ENCODE measurements around the gene SMIM13.

Gene SMIM13

DNA sequence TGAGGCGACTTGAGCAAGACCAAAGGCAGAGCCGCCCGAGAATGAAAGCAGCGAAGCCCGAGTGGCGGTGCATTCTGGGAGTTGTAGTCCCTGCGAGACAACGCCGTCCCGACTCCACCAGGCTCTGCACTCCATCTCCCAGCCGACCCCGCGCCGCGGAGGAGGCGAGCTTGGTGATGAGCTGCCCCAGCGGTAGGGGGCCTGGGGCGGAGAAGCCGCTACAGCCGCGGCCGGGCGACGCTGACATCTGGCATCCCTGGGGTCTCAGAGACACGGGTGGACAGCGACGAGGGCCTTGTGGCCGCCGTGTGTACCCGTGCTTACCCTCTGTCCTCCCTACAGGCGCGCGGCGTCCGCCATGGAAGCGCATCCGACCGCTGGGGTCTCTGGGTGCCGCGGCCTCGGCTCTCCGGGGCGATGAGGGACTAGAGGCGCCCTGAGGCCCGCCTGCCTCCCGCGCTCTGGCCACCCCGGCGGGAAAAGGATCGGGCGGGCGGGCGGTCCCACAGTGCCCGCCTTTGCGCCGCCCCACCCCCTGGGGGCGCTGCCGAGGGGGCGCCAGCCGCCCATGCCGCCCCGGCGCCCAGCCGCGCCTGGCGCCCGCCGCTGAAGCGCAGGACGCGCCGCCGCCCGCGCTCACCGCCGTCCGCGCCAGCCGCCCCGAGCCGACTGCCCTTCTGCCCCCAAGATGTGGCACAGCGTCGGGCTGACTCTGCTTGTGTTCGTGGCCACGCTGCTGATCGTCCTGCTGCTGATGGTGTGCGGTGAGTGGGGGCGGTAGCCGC is at the start of gene SMIM13:
Gene SMIM13 (plus strand): TSS at position 209 of the 785 bp plus-strand sequence. CDS start 480 bp downstream, at position 689.
- peak; percentile 90 for DNase-seq

DNA sequence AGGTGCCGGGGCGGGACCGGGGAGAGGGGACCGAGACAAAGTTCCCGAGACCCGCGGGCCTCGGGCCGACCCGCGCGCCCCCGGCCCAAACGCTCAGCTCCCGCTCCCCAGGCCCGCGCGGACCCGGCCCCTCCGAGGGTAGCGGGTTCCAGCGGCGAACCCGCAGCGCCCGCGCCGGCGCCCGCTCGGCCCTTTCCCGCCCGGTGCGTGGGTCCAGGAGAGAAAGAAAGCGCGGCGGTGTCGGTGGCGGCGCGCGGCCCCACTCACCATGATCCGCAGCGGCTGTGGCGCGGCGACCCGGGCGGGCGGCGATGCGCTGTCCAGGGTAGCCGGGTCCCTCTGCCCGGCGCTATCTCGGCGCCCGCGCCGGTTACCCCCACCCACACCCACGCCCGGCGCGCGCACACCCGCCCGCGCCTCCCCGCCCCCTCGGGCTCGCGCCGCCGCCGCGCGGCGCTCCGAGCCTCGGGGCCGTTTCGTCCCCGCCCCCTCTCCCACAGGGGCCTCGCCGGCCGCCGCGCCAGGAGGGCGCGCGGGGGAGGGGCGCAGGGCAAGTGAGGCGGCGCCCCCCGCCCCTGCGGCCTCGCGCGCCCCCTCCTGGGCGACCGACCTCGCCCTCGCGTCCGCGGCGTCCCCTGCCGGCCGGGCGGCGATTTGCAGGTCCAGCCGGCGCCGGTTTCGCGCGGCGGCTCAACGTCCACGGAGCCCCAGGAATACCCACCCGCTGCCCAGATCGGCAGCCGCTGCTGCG is 49.5 kb upstream of the SMIM13 start, which contains the start of gene ELOVL2:
Gene ELOVL2 (minus strand): TSS at position 345 of the 751 bp plus-strand sequence. CDS start 75 bp downstream, at position 270.
- DNase-seq: no peak

DNA sequence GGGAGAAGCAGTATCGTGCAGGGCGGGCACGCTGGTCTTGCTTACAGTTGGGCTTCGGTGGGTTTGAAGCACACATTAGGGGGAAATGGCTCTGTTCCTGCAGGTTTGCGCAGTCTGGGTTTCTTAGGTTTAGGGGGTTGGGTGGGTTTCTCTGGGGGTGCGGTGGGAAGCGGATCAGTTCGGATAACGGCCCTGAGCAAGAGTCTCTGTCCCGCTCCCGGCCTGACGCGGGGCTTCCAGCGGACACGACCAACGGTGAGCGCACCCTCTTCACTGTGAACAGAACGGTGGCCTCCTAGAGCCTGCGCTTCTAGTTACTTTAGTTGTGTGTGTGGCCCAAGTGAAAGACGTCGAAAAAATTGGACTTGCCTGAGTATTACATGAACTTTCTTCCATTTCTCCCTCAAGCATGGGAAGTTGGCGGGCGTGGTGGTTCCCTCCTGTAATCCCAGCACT is 48.9 kb upstream of the SMIM13 start:
- DNase-seq: no peak

DNA sequence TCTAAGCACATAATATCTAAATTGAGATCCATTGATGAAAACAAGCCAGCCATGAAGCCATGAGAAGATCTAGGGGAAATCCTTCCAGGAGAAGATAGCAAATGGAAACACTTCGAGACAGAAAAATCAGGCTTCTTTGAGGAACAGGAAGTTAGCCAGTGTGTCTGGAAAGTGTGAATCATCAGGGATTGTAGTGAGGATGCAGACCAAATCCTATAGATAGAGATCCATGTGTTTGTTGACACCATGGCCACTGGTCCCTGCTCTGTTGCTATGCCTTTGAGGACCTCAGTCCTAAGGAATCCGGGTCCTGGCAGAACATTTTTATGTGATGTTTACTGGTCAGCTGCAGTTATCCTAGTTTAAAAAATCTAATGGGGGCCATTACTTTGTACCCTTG is 42.9 kb upstream of the SMIM13 start:
- no peak for DNase-seq

DNA sequence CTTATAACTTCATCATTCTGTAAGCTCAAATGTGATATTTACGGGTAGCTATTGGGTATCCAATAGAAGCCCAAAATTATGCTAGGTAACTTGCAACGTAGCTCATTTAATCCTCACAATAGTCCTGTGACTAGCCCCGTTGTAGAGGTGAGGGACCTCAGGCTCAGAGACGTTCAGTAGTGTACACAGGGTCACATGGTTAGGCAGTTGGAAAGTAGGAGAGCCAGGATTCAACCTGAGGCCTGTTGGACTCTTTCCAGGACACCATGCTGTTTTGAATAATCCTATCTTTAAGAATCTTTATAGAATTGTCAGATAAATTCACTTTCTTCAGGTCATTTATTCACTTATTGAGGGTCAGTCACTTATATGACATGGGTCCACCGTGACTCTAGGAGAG is 40.3 kb upstream of the SMIM13 start:
- no peak for DNase-seq

DNA sequence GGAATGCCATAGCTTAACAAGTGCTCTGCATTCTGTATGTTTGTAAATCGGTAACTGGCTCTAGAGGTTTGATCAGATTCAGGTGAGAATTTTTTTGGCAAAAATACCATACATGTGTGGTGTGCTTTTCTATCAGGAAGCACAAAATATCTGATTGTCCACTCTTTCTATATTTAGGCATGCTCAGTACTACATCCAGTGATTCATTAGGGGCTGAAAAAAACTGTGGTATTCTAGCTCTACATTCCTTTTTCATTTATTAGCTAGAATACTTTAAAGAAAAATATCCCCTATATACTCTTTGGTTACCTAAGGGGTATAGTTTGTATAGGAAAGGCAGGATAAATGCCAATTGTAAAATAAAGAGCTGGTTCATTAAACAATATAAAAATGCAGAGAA is 38.9 kb upstream of the SMIM13 start:
- DNase-seq: no peak

DNA sequence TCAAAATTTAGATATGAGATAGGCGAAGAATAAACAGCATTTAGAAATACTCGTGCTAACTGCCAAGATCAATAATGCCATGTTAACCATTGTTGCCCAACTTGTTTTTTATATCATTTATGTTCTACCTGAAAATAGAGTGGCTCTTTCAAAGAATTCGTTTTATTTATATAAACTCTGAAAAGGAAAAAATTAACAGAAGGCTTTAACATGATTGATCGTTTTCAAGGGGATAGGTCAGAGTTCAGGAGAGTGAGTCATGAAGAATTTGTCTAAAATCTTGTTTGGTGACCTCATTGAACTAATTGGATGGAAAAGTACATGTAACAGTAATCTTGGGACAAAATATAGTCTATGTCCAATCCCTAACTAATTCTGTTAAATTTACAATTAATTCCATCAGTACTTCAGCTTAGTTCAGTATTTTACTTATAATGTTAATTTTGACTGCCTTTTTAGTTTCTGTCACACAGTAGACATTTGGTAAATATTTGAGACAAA is 38.5 kb upstream of the SMIM13 start:
- no peak for DNase-seq

DNA sequence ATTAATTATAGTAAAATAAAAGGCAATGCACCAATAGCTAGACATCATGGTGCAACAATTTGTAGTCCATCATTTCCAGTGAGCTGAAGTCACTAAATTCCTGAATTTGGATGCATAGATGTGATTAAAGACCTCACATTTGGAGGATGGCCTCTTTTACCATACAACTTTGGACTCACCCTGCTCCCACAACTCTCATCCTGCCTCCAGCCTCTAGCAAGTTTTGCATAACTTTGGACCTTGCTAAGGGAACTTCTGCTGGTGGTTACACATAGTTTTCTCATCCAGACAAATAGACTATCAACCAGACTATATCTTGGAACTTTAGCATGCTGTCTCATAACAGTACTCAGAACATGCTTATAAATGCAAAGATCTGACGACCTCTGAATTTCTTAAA is 36.8 kb upstream of the SMIM13 start:
- DNase-seq: no peak

DNA sequence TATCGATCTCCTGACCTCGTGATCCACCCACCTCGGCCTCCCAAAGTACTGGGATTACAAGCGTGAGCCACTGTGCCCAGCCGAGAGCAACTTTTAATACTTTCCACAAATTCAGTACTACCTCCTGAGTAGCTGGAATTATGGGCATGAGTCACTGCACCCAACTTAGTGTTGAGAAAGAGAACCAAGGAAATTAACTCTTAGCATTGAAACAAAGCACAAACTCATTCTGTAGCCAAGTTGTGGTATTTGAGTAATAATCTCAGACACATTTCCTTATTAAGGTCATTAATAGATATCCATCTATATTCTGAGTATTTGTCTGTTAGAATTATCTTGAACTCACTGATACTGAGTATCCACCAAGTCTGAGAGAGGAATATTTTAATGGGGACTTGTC is 35.2 kb upstream of the SMIM13 start:
- DNase-seq: no peak

DNA sequence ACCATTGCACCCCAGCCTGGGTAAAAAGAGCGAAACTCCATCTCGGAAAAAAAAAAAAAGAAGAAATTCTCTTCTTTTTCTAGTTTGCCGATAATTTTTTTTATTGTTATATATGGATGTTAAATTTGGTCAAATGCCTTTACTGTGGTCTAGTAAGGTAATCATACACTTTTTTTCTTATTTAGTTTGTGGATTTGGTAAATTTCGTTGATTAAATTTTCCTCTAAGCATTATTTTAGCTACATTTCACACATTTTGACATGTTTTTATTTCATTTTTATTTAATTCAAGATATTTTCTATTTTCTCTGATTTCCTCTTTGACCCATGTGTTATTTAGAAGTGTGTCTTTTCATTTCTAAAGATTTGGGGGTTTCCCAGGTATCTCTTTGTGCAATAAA is 31.6 kb upstream of the SMIM13 start:
- no peak for DNase-seq

DNA sequence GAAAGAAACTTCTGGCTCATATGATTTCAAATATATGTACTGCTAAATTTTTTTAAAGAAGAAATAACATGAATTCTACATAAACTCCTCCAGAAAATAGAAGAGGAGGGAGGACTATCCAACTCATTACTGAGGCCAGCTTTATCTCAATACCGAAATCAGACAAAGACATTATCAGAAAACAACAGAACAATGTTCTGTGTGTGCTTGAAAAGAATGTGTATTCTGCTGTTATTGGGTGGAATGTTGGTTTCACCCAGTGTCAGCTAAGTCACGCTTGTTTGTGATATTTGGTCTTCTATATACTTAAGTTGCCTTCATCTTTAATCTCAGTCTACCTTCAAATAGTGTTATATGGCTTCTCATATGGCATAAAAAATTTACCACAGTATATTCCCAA is 30.9 kb upstream of the SMIM13 start:
- DNase-seq: no peak

DNA sequence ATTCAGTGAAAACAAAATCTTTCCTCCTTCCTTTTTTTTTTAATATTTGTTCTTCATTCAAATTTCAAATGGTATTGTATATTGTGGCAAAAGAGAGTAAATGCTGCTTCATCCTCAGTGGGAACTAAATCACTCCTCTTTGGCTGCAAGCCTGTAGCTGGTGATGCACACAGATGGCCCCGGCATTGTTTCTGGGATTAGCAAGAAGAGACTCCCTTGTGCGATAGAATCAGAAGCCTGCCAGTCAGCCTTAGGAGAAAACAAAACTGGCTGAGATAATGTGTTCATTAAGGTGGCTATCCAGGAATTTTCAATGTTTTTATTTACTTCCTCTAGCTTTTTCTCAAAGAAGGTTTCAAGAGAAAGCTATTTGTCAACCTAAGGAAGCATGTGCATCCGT is 28.8 kb upstream of the SMIM13 start:
- no peak for DNase-seq

DNA sequence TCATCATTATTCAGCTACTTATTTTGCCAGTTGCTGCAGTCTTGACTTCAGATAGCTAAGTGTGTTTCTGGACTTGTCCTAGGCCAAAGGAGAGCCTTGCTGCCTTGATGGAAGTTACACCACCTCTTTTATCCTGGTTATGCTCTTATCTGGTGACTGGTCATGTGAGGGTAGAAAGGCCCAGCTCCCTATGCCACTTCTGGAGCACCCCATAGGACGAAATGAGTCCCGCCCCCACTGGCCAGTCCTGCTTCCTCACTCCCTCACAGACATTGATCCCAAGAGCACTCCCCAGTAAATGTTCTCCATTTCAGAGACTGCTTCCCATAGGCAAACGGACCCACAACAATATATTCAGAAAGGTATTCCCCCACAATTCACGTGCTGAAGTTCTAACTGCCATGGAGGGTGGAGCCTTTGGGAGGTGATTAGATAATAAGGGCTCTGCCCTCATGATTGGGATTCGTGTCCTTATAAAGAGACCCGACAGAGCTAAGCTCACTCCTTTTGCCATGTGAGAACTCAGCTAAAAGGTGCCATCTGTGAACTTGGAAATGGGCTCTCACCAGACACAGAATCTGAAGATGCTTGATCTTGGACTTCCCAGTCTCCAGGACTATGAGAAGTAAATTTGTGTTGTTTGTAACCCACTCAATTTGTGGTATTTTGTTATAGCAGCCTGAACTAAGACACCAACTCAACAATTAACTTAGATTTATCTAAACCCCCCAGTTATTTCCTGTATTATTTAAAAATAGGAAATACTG is 28.0 kb upstream of the SMIM13 start:
- DNase-seq: no peak

DNA sequence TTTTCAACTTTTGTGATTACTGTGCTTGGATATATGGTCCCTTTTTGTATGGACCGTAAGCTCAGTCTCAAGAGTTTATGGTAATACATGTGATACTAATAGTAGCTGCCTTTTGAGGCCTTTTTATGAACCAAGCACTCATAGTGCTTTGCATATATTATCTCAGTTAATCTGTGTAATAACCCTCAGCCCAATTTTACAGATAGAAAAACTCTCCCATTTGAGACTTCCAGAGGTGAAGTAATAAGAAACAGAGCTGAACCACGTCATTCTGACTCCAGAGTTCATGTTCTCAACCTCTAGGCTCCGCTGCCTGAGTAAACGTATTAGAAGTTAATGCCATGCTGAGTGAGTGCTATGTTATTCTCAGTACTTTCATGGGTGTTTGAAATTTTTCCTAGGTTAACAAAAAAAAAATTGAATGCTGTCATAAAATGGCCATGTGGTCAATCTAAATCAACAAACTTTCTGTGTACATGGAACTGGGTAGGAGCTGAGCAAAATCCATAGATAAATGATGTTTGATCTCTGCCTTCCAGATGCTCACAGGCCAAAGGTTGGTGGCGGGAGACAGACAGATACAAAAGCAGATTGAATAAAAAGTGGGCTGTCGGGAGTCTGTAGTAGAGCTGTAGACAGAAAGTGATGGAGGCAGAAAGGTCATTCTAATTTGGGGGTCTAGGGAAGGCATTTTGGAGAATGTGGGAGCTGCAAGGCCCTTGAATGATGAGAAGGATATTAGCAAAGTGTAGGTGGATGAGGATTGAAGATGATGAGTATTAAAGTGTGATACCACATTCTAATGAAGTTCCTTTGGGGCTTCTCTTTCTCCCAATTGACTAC is 26.9 kb upstream of the SMIM13 start:
- no peak for DNase-seq

DNA sequence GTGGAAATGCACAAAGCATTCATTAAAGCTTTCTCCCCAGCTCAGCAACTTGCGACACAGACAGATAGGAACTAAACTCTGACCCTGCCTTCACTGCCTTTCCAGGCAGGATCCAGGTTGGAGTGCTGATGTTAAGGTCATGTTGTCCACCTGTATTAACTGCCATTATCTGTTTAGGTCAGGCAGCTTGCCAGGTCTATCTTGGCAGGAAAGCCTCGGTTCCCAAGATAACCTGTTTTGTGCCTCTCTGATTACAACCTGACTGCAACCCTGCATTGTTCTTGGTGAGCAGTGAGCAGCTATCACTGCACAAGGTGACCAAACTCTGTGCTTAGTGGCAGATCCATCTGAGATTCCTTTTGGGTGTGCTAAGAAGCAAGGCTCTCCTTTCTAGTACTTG is 26.3 kb upstream of the SMIM13 start:
- DNase-seq: no peak

DNA sequence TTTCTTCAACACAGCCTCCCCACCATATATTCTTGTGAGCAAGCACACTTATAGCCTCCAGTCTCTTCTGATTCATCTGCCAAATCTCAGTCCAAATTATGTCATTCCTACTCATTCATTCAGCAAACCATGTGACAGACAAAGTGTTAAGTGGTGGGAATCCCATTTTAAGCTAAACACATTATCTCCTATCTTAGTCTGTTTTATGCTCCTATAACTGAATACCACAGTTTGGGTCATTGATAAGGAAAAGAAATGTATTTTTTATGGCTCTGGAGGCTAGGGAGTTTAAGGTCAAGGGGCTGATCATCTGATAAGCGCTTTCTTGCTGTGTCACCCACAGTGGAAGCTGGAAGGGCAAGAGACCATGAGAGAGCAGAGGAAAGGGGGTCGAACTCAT is 23.9 kb upstream of the SMIM13 start:
- DNase-seq: no peak

DNA sequence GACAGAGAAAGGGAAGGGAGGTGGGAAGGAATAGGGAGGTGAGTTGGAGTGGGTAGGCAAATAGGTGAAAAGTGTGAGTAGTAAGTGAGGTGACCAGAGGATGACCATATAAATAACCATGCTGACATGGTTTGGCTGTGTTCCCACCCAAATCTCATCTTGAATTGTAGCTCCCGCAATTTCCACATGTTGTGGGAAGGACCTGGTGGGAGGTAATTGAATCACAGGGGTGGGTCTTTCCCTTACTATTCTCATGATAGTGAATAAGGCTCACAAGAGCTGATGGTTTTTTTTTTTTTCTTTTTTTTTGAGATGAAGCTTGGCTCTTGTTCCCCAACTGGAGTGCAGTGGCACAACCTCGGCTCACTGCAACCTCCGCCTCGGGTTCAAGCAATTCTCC is 21.5 kb upstream of the SMIM13 start:
- DNase-seq: no peak

DNA sequence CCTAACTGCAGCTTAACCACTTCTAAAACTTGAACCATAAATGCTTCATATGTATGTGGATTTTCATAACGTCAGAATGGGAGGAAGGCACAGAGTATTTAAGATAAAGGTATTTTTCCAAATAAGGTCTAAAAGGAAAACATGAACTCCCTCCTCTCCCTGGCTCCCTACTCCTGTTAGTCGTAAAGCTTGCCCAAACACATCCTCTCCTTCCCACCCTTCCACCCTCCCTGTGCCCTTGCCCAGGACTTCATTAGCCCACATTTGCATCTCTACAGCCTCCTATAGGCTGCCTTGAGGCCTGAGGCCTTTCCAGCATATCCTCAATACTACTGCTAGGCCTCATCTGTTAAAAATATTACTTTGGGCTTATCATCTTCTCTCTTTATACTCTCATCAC is 17.1 kb upstream of the SMIM13 start:
- DNase-seq: no peak

DNA sequence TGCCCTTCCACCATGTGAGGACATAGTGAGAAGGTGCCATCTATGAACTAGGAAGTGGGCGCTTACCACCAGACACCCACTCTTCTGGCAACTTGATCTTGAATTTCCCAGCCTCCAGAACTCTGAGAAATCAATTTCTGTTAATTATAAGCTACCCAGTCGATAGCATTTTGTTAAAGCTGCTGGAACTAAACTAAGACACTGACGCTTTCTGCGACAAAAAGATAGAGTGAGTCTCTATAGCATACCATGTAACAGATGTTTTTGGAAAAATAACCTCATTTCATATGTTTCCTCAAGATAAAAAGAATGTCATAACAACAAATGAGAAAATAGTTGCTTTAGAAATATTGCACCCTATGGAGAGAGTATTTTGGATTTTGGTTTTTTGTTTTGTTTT is 15.4 kb upstream of the SMIM13 start:
- no peak for DNase-seq

DNA sequence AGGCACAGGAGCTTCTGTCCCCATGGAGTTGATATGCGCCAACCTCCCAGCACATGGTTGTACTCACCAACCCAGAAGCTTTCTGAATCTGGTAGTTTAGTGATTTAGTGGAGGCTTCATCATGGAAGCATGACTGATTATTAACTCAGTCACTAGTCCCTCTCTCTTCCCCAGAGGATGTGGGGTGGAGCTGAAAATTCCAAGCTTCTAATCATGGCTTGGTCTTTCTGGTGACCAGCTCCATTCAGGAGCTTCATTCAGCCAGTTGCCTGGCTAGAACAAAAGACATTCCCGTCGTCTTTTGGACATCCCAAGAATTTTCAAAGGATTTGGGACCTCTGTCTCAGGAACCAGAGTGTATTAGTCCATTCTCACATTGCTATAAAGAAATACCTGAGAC is 13.3 kb upstream of the SMIM13 start:
- DNase-seq: no peak

DNA sequence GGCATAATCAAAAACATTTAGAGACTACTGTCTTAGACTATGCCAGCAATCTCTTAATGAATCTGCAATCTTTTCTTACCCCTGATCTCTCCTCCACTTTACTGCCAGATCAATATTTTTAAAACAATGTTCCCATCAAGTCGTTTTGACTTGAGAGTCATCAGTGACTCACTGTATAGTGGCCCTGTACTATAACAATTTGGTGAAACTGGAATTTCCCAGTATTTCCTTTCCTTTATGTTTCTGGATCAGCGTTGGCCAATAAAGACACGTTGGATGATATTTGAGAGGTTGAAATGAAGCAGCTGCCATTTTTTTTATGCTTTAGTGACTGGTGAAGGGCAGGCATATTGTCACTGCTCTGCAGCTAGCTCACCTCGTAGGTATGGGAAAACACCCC is 10.1 kb upstream of the SMIM13 start:
- no peak for DNase-seq

DNA sequence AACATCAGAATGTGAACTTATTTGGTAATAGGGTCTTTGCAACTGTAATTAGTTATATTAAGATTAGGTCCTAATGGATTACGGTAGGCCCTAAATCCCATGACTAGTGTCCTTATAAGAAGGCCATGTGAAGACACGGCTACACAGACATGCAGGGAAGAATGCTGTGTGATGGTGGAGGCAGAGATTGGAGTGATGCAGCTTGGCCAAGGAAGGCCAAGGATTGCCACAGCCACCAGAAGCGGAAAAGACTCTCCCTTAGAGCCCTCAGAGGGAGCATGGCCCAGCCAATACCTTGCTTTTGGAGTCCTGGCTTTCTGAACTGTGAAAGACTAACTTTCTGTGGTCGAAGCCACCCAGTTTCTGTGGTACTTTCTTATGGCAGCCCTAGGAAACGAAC is 9.7 kb upstream of the SMIM13 start:
- no peak for DNase-seq
